Upper lobe of left lung (tissue), 6 donors: ENCODE results near the gene ADAP2. TPM values are rescaled to one million over a fixed set of nuclear protein-coding genes. Genes with fewer than 3 reads are reported as not detected.
"Not testable (repeated sequence)": the region's sequence is repeated elsewhere in the genome, so short reads cannot be mapped to it uniquely, and the experiment has no call there.

Experiments used
- ATAC-seq, 2 donors: fragments of 200-7000 bp; cut with Tn5 transposase; one replicate each; pipeline ENCODE4 v1.9.1; 2022; ENCODE audit warnings: mild to moderate bottlenecking in 2 of 2, moderate library complexity in 2 of 2; ENCODE audit not compliant: low FRiP score in 2 of 2
- DNase-seq, 2 donors: peaks; one replicate each; pipeline ENCODE4 v3.0.0-alpha.2; 2019 to 2020
- H3K27ac ChIP-seq, 4 donors: fragments of 200-600 bp; sonication (generic); one replicate each; pipeline ENCODE4 v1.5.1; 2016 to 2019
- H3K27me3 ChIP-seq, 4 donors: fragments of 200-600 bp; sonication (generic); one replicate each; pipeline ENCODE4 v1.5.1; 2017 to 2019
- H3K36me3 ChIP-seq, 4 donors: fragments of 200-600 bp; sonication (generic); one replicate each; pipeline ENCODE4 v1.5.1; 2016 to 2019
- H3K4me1 ChIP-seq, 4 donors: fragments of 200-600 bp; sonication (generic); one replicate each; pipeline ENCODE4 v1.5.1; 2018 to 2019
- H3K4me3 ChIP-seq, 4 donors: fragments of 200-600 bp; sonication (generic); one replicate each; pipeline ENCODE4 v1.5.1; 2017 to 2019; ENCODE audit warnings: mild to moderate bottlenecking in 2 of 4, moderate library complexity in 1 of 4
- H3K9me3 ChIP-seq, 4 donors: fragments of 200-600 bp; sonication (generic); one replicate each; pipeline ENCODE4 v1.5.1; 2018 to 2019
- CTCF ChIP-seq, 6 experiments: fragments of 450-650 bp in 4 of 6; fragments of 200-600 bp in 2 of 6; sonication (generic) in 2 of 6; IDR thresholded peaks; one replicate each; pipeline ENCODE4 v1.5.1; 2016 to 2019; ENCODE audit warnings: antibody characterized with exemption in 6 of 6
- EP300 ChIP-seq, 4 donors: sonication (generic); formaldehyde crosslinking; IDR thresholded peaks; one replicate each; pipeline ENCODE4 v1.5.1; 2017; ENCODE audit warnings: antibody characterized with exemption in 4 of 4, control low read depth in 2 of 4
- POLR2A ChIP-seq, 4 donors: fragments of 450-650 bp; IDR thresholded peaks; one replicate each; pipeline ENCODE4 v1.5.1; 2016 to 2017; ENCODE audit warnings: antibody characterized with exemption in 4 of 4, mild to moderate bottlenecking in 2 of 4
- POLR2AphosphoS5 ChIP-seq, 2 donors: sonication (generic); formaldehyde crosslinking; IDR thresholded peaks; one replicate each; pipeline ENCODE4 v1.5.1; 2017; ENCODE audit warnings: antibody characterized with exemption in 2 of 2
- WGBS, 2 donors: methylation state at CpG; one replicate each; pipeline ENCODE4 v1.1.5; 2017 to 2018; 5-methylcytosine and 5-hydroxymethylcytosine counted together
- total RNA-seq, 6 donors: library from RNA; depleted of rRNA in 4 of 6; stranded (reverse); fragments of >200 nt in 4 of 6; gene quantifications; one replicate each; pipeline versions ENCODE4 v1.1.0 to v1.2.1, GENCODE V29; 2016 to 2021
- donor health status: DM: no; HTN: no; CAD: no; lungs with moderate emphysema.
- donor health status: DM: no; HTN: yes; CAD: no; lungs with severe emphysema.

ADAP2 gene
- total RNA-seq, 6 donors from 2014 or later, result 15.8 to 54.5 (median 25.2) TPM

- ATAC-seq (no peak), DNase-seq (no peak)
- H3K4me1 ChIP-seq, result no peaks in the 10 kb centered on the region
- H3K9me3 ChIP-seq, result no peaks in the 10 kb centered on the region
- H3K27me3 ChIP-seq, result no peaks in the 10 kb centered on the region
- no peak overlapping the region for H3K4me3 ChIP-seq
- peaks cover 0 to 4% (median 0%) of the 10 kb centered on the region in 4 donors for H3K36me3 ChIP-seq
- no peak overlapping the region for H3K27ac ChIP-seq
- 81 to 91% methylated on average over 3 of the region's 3 CpGs for WGBS, 2 donors
- TF ChIP-seq CTCF (IDR thresholded peaks at IDR 0.05), result no peak
- TF ChIP-seq POLR2AphosphoS5 (IDR thresholded peaks at IDR 0.05), result no peak
- TF ChIP-seq POLR2A (IDR thresholded peaks at IDR 0.05), result no peak
- no peak for TF ChIP-seq EP300 (IDR thresholded peaks at IDR 0.05)
These were observed 8.8 kb downstream of the ADAP2 start for GRCh38 chr17:30930495-30930894.

GRCh38 chr17:30931582-30931981, 9.8 kb downstream of the ADAP2 start:
- H3K4me1 ChIP-seq, ATAC-seq, H3K9me3 ChIP-seq, H3K27ac ChIP-seq, H3K27me3 ChIP-seq, H3K36me3 ChIP-seq, DNase-seq, H3K4me3 ChIP-seq: not testable (repeated sequence)
- WGBS, 2 donors, result 92 to 96% methylated on average over 8 of the region's 8 CpGs

GRCh38 chr17:30933966-30934365, 12.2 kb downstream of the ADAP2 start:
- ATAC-seq (peak in 1 of 2 donors; percentile 12), DNase-seq (peak in 1 of 2 donors; percentile 71)
- Histone ChIP-seq H3K4me1 (no peaks in the 10 kb centered on the region), H3K36me3 (peaks cover 0 to 4% (median 0%) of the 10 kb centered on the region in 4 donors), H3K27ac (peak overlapping the region in 2 of 4 donors; percentile 10 to 40), H3K27me3 (no peaks in the 10 kb centered on the region), H3K9me3 (no peaks in the 10 kb centered on the region), H3K4me3 (no peak overlapping the region)
- TF ChIP-seq POLR2AphosphoS5 (IDR thresholded peaks at IDR 0.05), result peak in 1 of 2 donors; percentile 33
- TF ChIP-seq POLR2A (IDR thresholded peaks at IDR 0.05), result no peak
- no peak for TF ChIP-seq CTCF (IDR thresholded peaks at IDR 0.05)
- TF ChIP-seq EP300 (IDR thresholded peaks at IDR 0.05), result peak in 1 of 4 donors; percentile 34
- 32 to 63% methylated on average over 5 of the region's 5 CpGs for WGBS, 2 donors

GRCh38 chr17:30939051-30939689, 17.4 kb downstream of the ADAP2 start:
- peaks cover 0 to 5% (median 0%) of the 10 kb centered on the region in 4 donors for H3K36me3 ChIP-seq
- no peaks in the 10 kb centered on the region for H3K27me3 ChIP-seq
- H3K4me1 ChIP-seq, result no peaks in the 10 kb centered on the region
- WGBS, 2 donors, result 80 to 86% methylated on average over 13 of the region's 13 CpGs
- peak overlapping the region in 2 of 4 donors; percentile 19 to 49 for H3K27ac ChIP-seq
- H3K4me3 ChIP-seq, result no peak overlapping the region
- ATAC-seq, result no peak
- TF ChIP-seq POLR2AphosphoS5 (IDR thresholded peaks at IDR 0.05) (no peak), CTCF (IDR thresholded peaks at IDR 0.05) (no peak), EP300 (IDR thresholded peaks at IDR 0.05) (no peak), POLR2A (IDR thresholded peaks at IDR 0.05) (no peak)
- DNase-seq, result no peak
- no peaks in the 10 kb centered on the region for H3K9me3 ChIP-seq

GRCh38 chr17:30942308-30943079, 20.7 kb downstream of the ADAP2 start:
- DNase-seq, result no peak

More at GRCh38 chr17:30942308-30943079, 20.7 kb downstream of the ADAP2 start:
- 63 to 67% methylated on average over 4 of the region's 4 CpGs for WGBS, 2 donors
- Histone ChIP-seq H3K9me3 (no peaks in the 10 kb centered on the region), H3K27me3 (no peaks in the 10 kb centered on the region), H3K36me3 (peaks cover 0 to 9% (median 0%) of the 10 kb centered on the region in 4 donors), H3K27ac (no peak overlapping the region), H3K4me3 (no peak overlapping the region), H3K4me1 (no peaks in the 10 kb centered on the region)
- no peak for TF ChIP-seq POLR2A (IDR thresholded peaks at IDR 0.05)
- no peak for TF ChIP-seq EP300 (IDR thresholded peaks at IDR 0.05)
- no peak for ATAC-seq
